NCI-H1436 (cell line): ENCODE results near the gene FMO4.
"Not testable (repeated sequence)": the region's sequence is repeated elsewhere in the genome, so short reads cannot be mapped to it uniquely, and the experiment has no call there.

Experiments used
- DNase-seq: peaks from one replicate; lab custom pipeline; 2025; lab: John Stamatoyannopoulos, UW

The FMO4 gene

DNA sequence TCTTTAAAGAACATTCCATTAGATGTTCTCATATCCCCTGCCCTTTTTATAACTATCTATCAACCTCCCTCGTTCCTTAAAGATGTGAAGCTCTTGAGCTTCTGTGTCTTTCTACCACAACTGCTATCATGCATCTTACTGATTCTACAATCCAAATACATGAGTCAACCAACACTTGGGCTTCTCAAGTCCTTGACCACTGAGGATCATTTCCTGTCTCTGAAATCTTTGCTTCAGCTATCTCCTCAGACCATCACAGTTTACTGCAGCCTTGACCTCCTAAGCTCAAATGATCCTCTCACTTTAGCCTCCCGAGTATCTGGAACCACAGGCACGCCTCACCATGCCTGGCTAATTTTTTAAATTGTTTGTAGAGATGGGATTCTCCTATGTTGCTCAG, 75.2 kb downstream of the FMO4 start:
- no peak for DNase-seq

DNA sequence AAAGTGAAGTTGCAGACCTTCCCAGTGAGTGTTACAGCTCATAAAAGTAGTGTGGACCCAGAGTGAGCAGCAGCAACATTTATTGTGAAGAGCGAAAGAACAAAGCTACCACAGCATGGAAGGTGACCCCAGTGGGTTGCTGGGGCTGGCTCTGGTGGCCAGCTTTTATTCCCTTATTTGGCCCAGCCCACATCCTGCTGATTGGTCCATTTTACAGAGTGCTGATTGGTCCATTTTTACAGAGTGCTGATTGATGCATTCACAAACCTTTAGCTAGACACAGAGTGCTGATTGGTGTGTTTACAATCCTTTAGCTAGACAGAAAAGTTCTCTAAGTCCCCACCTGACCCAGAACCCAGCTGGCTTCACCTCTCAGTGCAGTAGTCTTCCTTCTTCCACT, 76.8 kb downstream of the FMO4 start:
- DNase-seq = not testable (repeated sequence)
